ENCODE data around the gene EVA1A. TPM values are rescaled to one million over a fixed set of nuclear protein-coding genes. Genes with fewer than 3 reads are reported as not detected.

The EVA1A gene
- total RNA-seq, 3 donors from 2014 or later (not counting 1 experiment from before 2014, with no cell fraction given): not detected

DNA sequence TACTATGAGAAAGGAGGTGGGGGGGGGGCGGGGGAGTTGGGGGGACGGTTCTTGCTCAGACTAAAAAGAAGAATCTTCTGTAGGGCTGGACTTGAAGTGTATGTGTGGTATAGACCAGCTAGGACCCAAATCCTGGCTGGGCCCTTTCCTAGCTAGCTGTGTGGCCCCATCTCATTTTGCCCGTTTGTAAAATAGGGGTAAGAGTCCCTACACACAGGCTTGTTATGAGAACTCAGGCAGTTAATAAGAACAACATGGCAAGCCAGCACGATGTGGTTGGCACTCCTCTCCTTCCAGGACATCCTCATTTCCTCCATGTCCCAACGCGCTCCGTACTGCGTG lies 1.1 kb downstream of the EVA1A start:
- peaks cover 35 to 46% of the 10 kb centered on the region in 2 donors for H3K27me3 Mint-ChIP-seq (ENCODE audit: low read depth in 2 of 2)
- H3K27ac ChIP-seq (ENCODE audit: low read length): no peak overlapping the region
- no peaks in the 10 kb centered on the region for H3K36me3 Mint-ChIP-seq
- intact Hi-C loops (cut with micrococcal nuclease): no loop called here
- ATAC-seq (no peak), DNase-seq (no peak)
- 6% methylated on average over 7 of the region's 8 CpGs for WGBS (ENCODE audit: insufficient coverage)
- TF ChIP-seq, protein P1, sequence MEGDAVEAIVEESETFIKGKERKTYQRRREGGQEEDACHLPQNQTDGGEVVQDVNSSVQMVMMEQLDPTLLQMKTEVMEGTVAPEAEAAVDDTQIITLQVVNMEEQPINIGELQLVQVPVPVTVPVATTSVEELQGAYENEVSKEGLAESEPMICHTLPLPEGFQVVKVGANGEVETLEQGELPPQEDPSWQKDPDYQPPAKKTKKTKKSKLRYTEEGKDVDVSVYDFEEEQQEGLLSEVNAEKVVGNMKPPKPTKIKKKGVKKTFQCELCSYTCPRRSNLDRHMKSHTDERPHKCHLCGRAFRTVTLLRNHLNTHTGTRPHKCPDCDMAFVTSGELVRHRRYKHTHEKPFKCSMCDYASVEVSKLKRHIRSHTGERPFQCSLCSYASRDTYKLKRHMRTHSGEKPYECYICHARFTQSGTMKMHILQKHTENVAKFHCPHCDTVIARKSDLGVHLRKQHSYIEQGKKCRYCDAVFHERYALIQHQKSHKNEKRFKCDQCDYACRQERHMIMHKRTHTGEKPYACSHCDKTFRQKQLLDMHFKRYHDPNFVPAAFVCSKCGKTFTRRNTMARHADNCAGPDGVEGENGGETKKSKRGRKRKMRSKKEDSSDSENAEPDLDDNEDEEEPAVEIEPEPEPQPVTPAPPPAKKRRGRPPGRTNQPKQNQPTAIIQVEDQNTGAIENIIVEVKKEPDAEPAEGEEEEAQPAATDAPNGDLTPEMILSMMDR (IDR thresholded peaks at IDR 0.05): no peak
- peaks cover 4 to 11% of the 10 kb centered on the region in 2 donors for H3K4me1 Mint-ChIP-seq
- peaks cover 26% of the 10 kb centered on the region for H3K27me3 ChIP-seq (ENCODE audit: control insufficient read depth, insufficient read depth, low read length)
- H3K4me1 ChIP-seq (ENCODE audit: control insufficient read depth, insufficient read depth, low read length): peaks cover 22% of the 10 kb centered on the region
- H3K9me3 ChIP-seq (ENCODE audit: control insufficient read depth, insufficient read depth, low read length): no peaks in the 10 kb centered on the region
- H3K4me3 Mint-ChIP-seq: no peak overlapping the region
- H3K4me3 ChIP-seq (ENCODE audit: low read length): no peak overlapping the region
- no peaks in the 10 kb centered on the region for H3K36me3 ChIP-seq (ENCODE audit: control insufficient read depth, insufficient read depth, low read length)
- no peak overlapping the region for H3K27ac Mint-ChIP-seq
- no peaks in the 10 kb centered on the region for H3K9me3 Mint-ChIP-seq

DNA sequence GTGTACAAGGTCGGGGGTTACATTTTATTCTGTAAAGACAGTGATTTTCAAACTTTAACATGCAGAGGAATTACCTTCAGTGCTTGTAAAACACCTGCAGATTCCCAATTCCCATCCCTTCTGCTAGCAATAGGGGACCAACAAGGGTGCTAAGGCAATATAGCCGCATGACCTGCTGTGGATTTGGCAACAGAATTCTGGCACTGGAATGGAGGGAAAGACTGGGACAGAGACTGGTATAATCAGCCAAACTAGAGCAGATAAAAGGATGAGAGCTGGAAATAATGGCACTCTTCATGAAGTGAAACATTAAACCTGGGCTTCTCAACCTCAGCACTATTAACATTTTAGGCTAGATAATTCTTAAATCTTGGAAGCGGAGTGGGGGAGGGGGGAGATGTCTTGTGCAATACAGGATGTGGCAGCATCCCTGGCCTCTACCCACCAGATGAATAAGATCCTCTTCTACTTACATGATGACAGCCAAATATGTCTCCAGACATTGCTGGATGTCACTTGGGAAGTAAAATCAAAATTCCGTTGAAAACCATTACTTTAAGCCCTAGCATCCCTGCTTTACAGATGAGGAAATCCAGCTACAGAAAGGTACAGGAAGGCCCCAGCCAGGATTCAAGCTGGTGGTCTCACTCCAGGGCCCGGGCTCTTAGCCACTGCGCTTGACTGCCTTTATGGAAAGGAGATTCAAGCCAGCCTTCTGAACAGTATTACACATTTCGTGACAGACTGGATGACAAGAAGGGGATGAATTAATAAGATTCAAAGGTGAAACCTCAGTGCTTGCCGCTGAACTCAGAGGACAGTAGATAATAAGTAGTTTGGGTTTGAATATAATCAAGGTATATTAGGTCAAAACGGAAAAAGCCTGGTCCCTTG lies 1.7 kb downstream of the EVA1A start:
- TF ChIP-seq, protein P1 (IDR thresholded peaks at IDR 0.05): no peak
- 86% methylated on average over 8 of the region's 9 CpGs for WGBS (ENCODE audit: insufficient coverage)
- intact Hi-C loops (cut with micrococcal nuclease): no loop called here
- Mint-ChIP-seq H3K4me3 (no peak overlapping the region), H3K27ac (no peak overlapping the region), H3K4me1 (peaks cover 4 to 10% of the 10 kb centered on the region in 2 donors), H3K27me3 (ENCODE audit: low read depth in 2 of 2) (peaks cover 35 to 40% of the 10 kb centered on the region in 2 donors), H3K9me3 (no peaks in the 10 kb centered on the region), H3K36me3 (no peaks in the 10 kb centered on the region)
- DNase-seq: no peak
- H3K9me3 ChIP-seq (ENCODE audit: control insufficient read depth, insufficient read depth, low read length): no peaks in the 10 kb centered on the region
- H3K4me1 ChIP-seq (ENCODE audit: control insufficient read depth, insufficient read depth, low read length): peaks cover 16% of the 10 kb centered on the region
- no peak overlapping the region for H3K27ac ChIP-seq (ENCODE audit: low read length)
- no peak overlapping the region for H3K4me3 ChIP-seq (ENCODE audit: low read length)
- ATAC-seq: no peak
- no peaks in the 10 kb centered on the region for H3K36me3 ChIP-seq (ENCODE audit: control insufficient read depth, insufficient read depth, low read length)
- H3K27me3 ChIP-seq (ENCODE audit: control insufficient read depth, insufficient read depth, low read length): peaks cover 26% of the 10 kb centered on the region

GRCh38 chr2:75558136-75558535 lies 2.6 kb downstream of the EVA1A start:
- H3K27ac Mint-ChIP-seq: no peak overlapping the region
- Histone ChIP-seq H3K9me3 (ENCODE audit: control insufficient read depth, insufficient read depth, low read length) (no peaks in the 10 kb centered on the region), H3K27ac (ENCODE audit: low read length) (no peak overlapping the region), H3K4me3 (ENCODE audit: low read length) (no peak overlapping the region), H3K4me1 (ENCODE audit: control insufficient read depth, insufficient read depth, low read length) (peaks cover 13% of the 10 kb centered on the region), H3K27me3 (ENCODE audit: control insufficient read depth, insufficient read depth, low read length) (peaks cover 26% of the 10 kb centered on the region), H3K36me3 (ENCODE audit: control insufficient read depth, insufficient read depth, low read length) (no peaks in the 10 kb centered on the region)
- no peak for DNase-seq
- TF ChIP-seq, protein P1 (IDR thresholded peaks at IDR 0.05): no peak
- ATAC-seq: no peak
- peaks cover 0 to 4% of the 10 kb centered on the region in 2 donors for H3K4me1 Mint-ChIP-seq
- H3K27me3 Mint-ChIP-seq (ENCODE audit: low read depth in 2 of 2): peaks cover 31 to 36% of the 10 kb centered on the region in 2 donors
- no peak overlapping the region for H3K4me3 Mint-ChIP-seq
- H3K36me3 Mint-ChIP-seq: no peaks in the 10 kb centered on the region
- no peaks in the 10 kb centered on the region for H3K9me3 Mint-ChIP-seq
- 91% methylated on average over 6 of the region's 6 CpGs for WGBS (ENCODE audit: insufficient coverage)
- intact Hi-C loops (cut with micrococcal nuclease): no loop called here
